HG02798 (cell line): ENCODE measurements around the gene ZNF512.
"Not testable (repeated sequence)": the region's sequence is repeated elsewhere in the genome, so short reads cannot be mapped to it uniquely, and the experiment has no call there.

Experiments
- ATAC-seq: cut with Tn5 transposase; IDR thresholded peaks from one replicate; pipeline ENCODE4 v1.9.1; 2021; ENCODE audit warnings: mild to moderate bottlenecking; ENCODE audit not compliant: unreplicated experiment, poor library complexity

Gene ZNF512, protein sequence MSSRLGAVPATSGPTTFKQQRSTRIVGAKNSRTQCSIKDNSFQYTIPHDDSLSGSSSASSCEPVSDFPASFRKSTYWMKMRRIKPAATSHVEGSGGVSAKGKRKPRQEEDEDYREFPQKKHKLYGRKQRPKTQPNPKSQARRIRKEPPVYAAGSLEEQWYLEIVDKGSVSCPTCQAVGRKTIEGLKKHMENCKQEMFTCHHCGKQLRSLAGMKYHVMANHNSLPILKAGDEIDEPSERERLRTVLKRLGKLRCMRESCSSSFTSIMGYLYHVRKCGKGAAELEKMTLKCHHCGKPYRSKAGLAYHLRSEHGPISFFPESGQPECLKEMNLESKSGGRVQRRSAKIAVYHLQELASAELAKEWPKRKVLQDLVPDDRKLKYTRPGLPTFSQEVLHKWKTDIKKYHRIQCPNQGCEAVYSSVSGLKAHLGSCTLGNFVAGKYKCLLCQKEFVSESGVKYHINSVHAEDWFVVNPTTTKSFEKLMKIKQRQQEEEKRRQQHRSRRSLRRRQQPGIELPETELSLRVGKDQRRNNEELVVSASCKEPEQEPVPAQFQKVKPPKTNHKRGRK

DNA sequence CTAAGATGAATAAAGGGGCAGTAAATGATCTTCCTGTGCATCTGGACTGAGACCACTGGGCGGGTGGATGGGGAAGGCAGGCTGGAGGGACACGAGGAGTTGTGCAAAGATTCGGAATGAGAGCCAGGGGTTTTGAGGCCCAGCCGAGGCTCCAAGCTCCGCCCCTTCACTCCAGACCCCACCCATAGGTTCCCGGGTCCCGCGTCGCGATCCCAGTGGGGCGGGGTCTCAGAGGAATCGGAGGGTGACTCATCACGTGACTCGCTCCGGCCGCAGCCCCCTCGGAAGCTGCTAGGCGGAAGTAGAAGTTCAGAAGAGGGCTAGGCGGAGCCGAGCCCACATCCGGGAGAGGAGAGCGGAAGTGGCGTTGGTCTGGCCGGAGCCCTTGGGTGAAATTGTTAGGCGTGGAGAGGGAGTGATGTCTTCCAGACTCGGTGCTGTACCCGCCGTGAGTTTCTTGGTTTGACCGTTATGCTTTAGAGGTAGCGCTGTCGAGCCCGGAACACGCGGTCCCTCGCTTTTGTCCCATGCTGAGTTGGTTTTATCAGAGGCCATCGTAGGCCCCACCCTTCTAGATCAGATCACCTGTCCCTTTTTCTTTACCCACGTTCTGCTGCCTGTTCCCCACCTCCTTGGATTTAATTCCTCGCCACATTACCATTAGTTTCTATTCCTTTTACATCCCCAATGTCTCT, at the start of gene ZNF512:
Gene ZNF512, plus strand, starts transcription at position 348 of the 695 bp plus-strand sequence. Its CDS starts 71 bp downstream, at position 419.
- ATAC-seq, result peak; percentile 92

DNA sequence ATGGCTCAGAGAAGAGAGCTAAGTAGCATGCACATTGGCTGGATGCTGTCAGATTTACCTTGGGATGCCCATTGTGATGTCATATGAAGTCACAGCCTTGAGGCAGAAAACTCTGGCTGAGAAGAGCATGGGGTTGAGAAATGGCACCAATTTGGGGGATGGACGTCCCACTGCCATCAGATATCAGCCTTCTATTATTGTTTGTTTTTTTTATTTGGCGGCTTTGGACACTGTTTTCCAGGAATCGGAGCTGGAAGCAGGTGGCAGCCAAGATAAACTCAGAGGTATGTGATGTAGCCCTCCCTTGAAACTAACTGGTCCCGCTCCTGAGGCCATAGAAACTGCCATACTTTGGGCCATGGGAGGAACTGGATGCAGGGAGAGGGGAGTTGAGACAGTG, 45.6 kb upstream of the ZNF512 start:
- no peak for ATAC-seq

DNA sequence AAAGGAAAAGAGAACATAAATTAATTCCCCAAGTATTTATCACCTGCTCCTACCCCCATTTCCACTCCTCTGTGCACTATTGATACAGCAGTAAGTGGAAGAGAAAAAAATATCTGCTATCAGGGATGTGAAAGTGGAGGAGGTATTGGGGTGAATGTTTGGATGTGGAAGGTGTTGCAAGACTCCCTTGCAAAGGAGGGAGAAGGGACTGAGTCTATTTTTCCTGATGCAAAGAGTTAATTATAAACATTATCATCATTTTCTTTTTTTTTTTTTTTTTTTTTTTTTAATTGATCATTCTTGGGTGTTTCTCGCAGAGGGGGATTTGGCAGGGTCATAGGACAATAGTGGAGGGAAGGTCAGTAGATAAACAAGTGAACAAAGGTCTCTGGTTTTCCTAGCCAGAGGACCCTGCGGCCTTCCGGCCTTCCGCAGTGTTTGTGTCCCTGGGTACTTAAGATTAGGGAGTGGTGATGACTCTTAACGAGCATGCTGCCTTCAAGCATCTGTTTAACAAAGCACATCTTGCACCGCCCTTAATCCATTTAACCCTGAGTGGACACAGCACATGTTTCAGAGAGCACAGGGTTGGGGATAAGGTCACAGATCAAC, 43.9 kb upstream of the ZNF512 start:
- not testable (repeated sequence) for ATAC-seq

DNA sequence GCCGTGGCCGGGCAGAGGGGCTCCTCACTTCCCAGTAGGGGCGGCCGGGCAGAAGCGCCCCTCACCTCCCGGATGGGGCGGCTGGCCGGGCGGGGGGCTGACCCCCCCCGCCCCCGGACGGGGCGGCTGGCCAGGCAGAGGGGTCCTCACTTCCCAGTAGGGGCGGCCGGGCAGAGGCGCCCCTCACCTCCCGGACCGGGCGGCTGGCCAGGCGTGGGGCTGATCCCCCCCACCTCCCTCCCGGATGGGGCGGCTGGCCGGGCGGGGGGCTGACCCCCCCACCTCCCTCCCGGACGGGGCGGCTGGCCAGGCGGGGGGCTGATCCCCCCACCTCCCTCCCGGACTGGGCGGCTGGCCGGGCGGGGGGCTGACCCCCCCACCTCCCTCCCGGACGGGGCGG, 43.2 kb upstream of the ZNF512 start:
- ATAC-seq, result not testable (repeated sequence)

DNA sequence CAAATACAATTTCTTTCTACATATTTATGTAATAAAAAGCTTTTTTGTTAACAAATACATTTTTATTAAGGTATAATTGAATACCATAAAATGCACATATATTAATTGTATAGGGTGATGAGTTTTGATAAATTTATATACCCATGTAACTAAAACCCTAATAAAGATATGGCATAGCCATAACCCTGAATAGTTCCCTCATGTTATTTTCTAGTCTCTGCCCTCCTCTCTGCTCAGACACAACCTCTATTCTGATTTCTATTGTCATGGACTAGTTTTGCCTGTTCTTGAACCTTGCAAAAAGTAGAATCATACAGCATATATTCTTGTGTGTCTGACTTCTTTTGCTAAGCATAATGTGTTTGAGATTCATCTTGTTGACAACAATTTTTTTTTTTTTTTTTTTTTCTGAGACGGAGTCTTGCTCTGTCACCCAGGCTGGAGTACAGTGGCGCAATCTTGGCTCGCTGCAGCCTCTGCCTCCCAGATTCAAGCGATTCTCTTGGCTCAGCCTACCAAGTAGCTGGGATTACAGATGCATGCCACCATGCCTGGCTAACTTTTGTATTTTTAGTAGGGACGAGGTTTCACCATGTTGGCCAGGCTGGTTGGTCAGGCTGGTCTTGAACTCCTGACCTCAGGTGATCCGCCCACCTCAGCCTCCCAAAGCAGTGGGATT, 38.6 kb upstream of the ZNF512 start:
- no peak for ATAC-seq

DNA sequence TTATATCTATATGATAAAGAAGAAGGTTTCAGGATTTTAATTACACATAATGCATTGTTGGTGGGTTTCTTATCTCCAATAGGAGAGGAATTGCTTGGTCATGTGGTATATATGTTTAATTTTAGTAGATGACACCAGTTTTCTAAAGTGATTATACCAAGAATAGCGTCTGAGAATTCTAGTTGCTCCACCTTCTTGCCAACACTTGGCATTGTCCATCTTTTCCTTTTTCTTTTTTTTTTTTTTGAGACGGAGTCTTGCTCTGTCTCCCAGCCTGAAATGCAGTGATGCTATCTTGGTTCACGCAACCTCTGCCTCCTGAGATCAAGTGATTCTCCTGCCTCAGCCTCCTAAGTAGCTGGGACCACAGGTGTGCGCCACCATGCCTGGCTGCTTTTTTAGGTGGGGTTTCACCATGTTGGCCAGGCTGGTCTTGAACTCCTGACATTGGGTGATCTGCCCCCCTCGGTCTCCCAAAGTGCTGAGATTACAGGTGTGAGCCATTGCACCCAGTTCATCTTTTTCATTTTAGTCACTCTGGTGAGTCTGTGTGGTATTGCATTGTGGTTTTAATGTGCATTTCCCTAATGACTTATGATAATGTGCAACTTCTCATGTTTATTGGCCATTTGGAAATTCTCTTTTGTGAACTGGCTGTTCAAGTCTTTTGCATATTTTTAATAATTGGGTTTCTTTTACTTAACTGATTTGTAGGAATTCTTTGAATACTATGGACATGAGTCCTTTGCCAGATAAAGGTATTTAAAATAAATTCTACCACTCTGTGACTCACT, 37.3 kb upstream of the ZNF512 start:
- no peak for ATAC-seq

DNA sequence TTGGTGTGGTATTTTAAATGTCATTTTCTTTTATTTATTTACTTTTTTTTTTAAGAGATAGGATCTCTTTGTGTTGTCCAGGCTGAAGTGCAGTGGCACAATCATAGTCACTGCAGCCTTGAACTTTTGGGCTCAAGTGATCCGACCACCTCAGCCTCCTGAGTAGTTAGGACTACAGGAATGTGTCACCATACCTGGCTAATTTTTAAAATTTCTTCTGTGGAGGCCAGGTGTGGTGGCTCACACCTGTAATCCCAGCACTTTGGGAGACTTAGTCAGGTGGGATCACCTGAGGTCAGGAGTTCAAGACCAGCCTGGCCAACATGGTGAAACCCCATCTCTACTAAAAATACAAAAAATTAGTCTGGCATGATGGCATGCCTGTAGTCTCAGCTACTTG, 33.5 kb upstream of the ZNF512 start:
- no peak for ATAC-seq

DNA sequence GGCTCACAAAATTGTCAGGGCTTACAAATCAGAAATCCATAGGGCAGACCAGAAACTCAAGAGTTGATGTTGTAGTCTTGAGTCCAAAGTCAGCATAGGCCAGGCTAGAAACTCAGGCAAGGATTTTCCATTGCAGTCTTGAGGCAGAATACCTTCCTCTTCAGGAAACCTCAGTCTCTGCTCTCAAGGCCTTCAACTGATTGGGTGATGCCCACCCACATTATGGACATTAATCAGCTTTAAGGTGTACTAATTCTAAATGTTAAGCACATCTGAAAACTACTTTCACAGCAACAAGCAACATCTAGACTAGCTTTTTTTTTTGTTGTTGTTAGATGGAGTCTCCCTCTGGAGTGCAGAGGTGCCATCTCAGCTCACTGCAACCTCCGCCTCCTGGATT, 31.3 kb upstream of the ZNF512 start:
- ATAC-seq, result no peak

DNA sequence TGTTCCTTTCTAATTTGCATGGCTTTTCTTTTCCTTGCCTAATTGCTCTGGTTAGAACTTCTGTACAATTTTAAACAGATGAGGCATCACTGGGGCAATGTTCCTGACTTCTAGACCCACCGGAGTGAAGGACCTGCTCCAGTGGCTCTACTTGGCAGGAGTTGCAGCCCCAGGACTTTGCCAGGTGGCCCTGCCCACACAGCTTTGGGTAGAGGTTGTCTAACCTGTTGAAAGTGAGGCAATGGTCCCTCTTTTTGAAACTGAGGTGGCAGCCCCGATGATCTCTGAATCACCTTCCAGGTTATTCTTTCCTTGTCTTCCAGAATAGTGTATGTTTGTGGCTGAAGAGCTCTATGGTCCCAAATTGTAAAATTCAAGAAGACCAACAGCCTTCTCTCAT, 29.9 kb upstream of the ZNF512 start:
- no peak for ATAC-seq

DNA sequence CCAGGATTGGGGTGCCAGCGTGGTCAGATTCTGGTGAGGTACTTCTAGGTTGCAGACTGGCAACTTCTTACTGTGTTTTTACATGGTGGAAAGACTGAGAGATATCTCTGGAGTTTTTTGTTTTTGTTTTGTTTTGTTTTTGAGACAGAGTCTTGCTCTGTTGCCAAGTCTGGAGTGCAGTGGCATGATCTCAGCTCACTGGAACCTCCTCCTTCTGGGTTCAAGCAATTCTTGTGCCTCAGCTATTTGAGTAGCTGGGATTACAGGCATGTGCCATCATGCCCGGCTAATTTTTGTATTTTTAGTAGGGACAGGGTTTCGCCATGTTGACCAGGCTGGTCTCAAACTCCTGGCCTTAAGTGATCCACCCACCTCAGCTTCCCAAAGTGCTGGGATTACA, 28.4 kb upstream of the ZNF512 start:
- ATAC-seq, result not testable (repeated sequence)

DNA sequence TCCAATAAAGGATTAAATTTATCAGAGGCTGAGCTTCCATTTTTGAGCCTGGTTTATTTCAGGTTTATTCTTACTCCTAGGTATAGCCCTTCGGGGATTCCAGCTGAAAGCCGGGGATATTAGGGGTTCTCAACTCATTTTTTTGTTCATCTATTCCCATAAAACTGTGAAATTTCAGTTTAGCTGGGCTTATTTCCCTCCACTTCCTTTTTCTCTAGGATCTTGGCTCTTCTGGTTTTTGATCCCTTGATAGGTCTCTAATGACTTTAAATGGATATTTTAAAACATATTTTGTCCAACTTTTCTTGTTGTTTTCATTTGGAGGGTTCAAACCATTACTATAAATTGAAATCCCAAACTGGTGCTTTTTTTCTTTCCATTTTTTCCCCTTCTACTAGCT, 23.6 kb upstream of the ZNF512 start:
- ATAC-seq, result no peak

DNA sequence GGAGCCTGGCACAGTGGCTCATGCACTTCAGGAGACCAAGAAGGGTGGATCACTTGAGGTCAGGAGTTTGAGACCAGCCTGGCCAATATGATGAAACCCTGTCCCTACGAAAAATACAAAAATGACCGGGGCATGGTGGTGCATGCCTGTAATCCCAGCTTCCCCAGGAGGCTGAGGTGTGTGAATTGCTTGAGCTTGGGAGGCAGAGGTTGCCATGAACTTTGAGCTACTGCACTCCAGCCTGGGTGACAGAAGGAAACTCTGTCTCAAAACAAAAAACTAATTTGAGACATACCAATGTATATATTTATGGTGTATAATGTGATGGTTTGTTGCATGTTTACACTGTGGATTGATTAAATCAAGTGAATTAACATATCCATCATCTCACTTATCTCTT, 21.8 kb upstream of the ZNF512 start:
- no peak for ATAC-seq

DNA sequence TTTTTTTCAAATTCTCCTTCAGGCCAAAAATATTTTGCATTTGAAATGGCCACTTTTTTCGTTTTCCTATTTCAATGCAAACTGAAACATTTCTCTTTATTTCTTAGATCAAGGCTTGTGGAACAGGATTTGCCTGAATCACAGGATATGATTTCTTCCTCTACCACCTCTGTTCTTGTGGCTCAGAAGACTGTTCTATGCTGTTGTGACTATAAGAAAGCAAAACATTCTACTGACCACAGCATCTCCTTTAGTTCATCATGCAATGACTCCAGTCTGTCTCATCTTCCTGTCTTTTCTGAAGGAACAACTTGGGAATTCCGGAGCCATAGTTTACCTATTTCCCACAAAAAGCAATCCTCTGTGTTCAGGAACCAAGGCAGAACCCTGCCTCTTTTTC, 16.2 kb upstream of the ZNF512 start:
- ATAC-seq, result no peak

DNA sequence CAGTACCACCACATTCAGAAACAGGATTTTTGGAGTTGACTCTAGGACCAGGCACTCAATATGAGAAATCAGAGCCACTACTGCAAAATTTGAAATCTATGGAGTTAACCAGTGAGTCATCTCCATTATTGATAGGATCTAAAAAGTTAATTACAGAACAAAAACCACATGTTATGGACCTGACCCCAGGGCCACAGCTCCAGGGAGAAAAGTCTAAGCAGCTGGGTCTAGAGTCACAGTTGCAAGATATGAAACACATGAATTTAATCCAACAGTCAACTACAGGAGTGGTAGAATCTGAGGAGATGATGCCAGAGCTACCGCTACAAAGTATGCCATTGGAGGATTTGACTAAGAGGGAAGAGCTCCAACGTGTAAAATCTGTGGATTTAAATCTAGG, 13.4 kb upstream of the ZNF512 start:
- no peak for ATAC-seq

DNA sequence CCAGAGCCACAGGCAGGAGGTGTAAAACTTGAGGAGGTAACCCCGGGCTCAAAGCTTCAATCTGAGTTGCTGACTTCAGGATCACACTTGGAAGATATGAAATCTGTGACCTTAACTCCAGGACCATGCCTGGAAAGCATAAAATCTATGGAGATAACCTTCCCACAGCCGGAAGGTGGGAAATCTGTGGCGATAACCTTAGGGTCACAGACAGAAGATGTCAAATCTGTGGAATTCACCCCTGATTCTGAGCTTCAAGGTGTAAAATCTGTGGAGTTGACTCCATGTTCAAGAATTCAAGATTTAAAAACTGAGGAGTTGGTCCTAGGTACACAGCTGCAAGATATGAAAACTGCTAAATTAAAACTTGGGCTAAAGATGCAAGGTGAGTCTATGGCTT, 11.6 kb upstream of the ZNF512 start:
- ATAC-seq, result no peak

DNA sequence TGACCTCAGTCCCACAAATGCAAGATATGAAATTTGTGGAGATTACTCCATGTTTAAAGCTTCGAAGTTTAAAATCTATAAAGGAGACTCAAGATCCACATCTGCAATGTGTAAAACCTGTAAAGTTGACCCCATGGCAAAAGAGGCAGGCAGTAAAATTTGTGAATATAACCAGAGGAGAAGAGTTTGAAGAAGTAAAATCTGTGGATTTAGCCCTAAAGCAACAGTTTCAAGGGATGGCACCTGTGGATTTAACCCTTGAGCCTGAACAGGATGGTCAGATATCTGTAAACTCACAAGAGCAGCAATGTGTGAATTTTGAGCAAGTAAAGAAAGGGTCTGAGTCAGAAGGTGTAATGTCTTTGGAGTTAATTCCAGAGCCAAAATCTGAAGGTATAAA, 11.2 kb upstream of the ZNF512 start:
- ATAC-seq, result no peak

DNA sequence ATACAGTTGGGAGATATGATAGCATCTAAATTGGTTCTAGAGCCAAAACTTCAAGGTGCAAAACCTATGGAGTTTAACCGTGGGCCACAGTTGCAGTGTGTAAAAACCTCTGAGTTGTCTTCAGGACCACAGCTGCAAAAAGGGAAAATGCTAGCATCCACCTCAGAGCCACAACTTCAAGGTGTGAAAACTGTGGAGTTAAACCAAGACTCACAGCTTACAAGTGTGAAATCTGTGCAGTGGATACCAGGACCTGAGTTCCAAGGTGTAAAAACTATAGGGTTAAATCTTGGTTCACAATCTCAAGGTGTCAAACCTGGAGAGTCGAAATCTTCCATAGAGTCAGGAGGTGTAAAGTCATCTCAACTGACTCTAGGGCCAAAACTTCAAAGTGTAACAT, 10.4 kb upstream of the ZNF512 start:
- no peak for ATAC-seq

DNA sequence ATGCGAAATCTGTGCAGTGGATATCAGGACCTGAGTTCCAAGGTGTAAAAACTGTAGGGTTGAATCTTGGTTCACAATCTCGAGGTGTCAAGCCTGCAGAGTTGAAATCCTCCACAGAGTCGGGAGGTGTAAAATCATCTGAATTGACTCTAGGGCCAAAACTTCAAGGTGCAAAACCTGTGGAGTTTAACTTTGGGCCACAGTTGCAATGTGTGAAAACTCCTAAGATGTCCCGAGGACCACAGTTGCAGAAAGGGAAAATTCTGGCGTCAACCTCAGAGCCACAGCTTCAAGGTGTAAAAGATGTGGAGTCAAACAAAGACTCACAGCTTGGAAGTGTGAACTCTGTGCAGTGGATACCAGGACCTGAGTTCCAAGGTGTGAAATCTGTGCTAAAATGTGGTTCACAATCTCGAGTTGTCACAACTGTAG, 9.8 kb upstream of the ZNF512 start:
- ATAC-seq, result no peak

DNA sequence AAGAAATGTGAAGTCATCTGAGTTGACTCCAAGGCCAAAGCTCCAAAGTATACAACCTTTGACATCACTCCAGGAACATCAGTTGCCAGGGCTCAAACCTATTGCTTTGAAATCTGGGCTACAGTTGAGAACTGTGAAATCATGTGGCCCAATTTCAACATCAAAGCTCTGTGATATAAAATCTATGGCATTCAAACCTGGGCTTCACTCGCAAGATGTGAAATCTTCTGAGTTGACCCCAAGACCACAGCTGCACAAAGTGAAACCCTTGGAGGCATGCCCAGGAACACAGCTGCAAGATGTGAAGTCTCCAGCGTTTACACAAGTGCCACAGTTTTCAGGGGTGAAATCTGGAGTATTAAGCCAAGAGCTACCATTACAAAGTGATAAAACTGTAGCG, 9.4 kb upstream of the ZNF512 start:
- ATAC-seq, result no peak
